GM21367 (cell line): ENCODE measurements around the gene FAF1.
"Not testable (repeated sequence)": the region's sequence is repeated elsewhere in the genome, so short reads cannot be mapped to it uniquely, and the experiment has no call there.

Experiments
- ATAC-seq: cut with Tn5 transposase; IDR thresholded peaks from one replicate; pipeline ENCODE4 v1.9.1; 2021; ENCODE audit not compliant: unreplicated experiment

The FAF1 gene

GRCh38 chr1:50967416-50968157, 7.5 kb upstream of the FAF1 start:
- ATAC-seq, result no peak

GRCh38 chr1:50966991-50967390, 6.9 kb upstream of the FAF1 start:
- ATAC-seq, result no peak

GRCh38 chr1:50964863-50965262, 4.8 kb upstream of the FAF1 start:
- no peak for ATAC-seq

- ATAC-seq, result no peak
Observed at GRCh38 chr1:50959303-50959912, 659 bp downstream of the FAF1 start.

GRCh38 chr1:50955116-50955515, 5.0 kb downstream of the FAF1 start:
- no peak for ATAC-seq

- not testable (repeated sequence) for ATAC-seq
Observed at GRCh38 chr1:50952566-50952965, 7.5 kb downstream of the FAF1 start.

GRCh38 chr1:50950396-50950795, 9.7 kb downstream of the FAF1 start:
- no peak for ATAC-seq

- no peak for ATAC-seq
Observed at GRCh38 chr1:50949286-50949982, 10.6 kb downstream of the FAF1 start.

GRCh38 chr1:50942334-50942733, 17.7 kb downstream of the FAF1 start:
- ATAC-seq, result no peak

- ATAC-seq, result no peak
Observed at GRCh38 chr1:50940291-50940690, 19.8 kb downstream of the FAF1 start.

GRCh38 chr1:50936321-50936720, 23.7 kb downstream of the FAF1 start:
- no peak for ATAC-seq

- not testable (repeated sequence) for ATAC-seq
Observed at GRCh38 chr1:50935276-50935675, 24.8 kb downstream of the FAF1 start.

- ATAC-seq, result no peak
Observed at GRCh38 chr1:50934838-50935237, 25.2 kb downstream of the FAF1 start.

- not testable (repeated sequence) for ATAC-seq
Observed at GRCh38 chr1:50933770-50934169, 26.3 kb downstream of the FAF1 start.

GRCh38 chr1:50932043-50932442, 28.0 kb downstream of the FAF1 start:
- not testable (repeated sequence) for ATAC-seq

- ATAC-seq, result no peak
Observed at GRCh38 chr1:50930965-50931737, 28.9 kb downstream of the FAF1 start.

GRCh38 chr1:50930193-50930592, 29.9 kb downstream of the FAF1 start:
- peak; percentile 78 for ATAC-seq

GRCh38 chr1:50929376-50929958, 30.6 kb downstream of the FAF1 start:
- ATAC-seq, result no peak

GRCh38 chr1:50923564-50923963, 36.5 kb downstream of the FAF1 start:
- no peak for ATAC-seq

GRCh38 chr1:50921029-50921428, 39.0 kb downstream of the FAF1 start:
- ATAC-seq, result no peak

- no peak for ATAC-seq
Observed at GRCh38 chr1:50920409-50920808, 39.7 kb downstream of the FAF1 start.
